GM12878 (cell line): ENCODE data around the gene CENPE. TPM values are rescaled to one million over a fixed set of nuclear protein-coding genes. Genes with fewer than 3 reads are reported as not detected.

Experiments used
- ATAC-seq: fragments of 200-7000 bp; cut with Tn5 transposase; 3 replicates; pipeline ENCODE4 v1.9.1; 2020; ENCODE audit warnings: mild to moderate bottlenecking, moderate library complexity
- BruUV-seq: library from RNA; stranded (reverse); fragments of 400-500 nt; replicated peaks from 2 replicates; lab custom pipeline; 2021; lab: Mats Ljungman, UMichigan
- CTCF ChIA-PET: fragments of 300-600 bp; sonication (Branson Sonifier 250); formaldehyde crosslinking; extraction: SDS; loops from one replicate; lab custom pipeline; 2021; ENCODE audit warnings: inconsistent platforms; lab: Yijun Ruan, JAX
- POLR2A ChIA-PET: fragments of 350-600 bp; formaldehyde crosslinking; extraction: SDS; loops from one replicate; lab custom pipeline; 2021; ENCODE audit warnings: inconsistent platforms; lab: Charles Lee
- RAD21 ChIA-PET: fragments of 300-600 bp; sonication (Branson Sonifier 250); formaldehyde crosslinking; loops from one replicate; lab custom pipeline; 2023; ENCODE audit warnings: antibody characterized with exemption; ENCODE audit not compliant: unreplicated experiment; lab: Charles Lee
- SMC1A ChIA-PET: fragments of 300-600 bp; sonication (Branson Sonifier 250); formaldehyde crosslinking; loops from one replicate; lab custom pipeline; 2023; ENCODE audit not compliant: unreplicated experiment, uncharacterized antibody; lab: Charles Lee
- DNase-seq: peaks from one replicate; pipeline ENCODE4 v3.0.0-alpha.2; 2011; ENCODE audit warnings: low read depth, low spot score
- FAIRE-seq: peaks from 3 replicates; lab custom pipeline; 2011; peaks lifted over from hg19 to GRCh38; lab: Jason Lieb, UNC
- H2AFZ ChIP-seq: 2 replicates; pipeline ENCODE4 v1.6.0; 2011; ENCODE audit warnings: low read depth, low read length, control low read depth; ENCODE audit not compliant: control insufficient read depth
- H3K27ac ChIP-seq: 2 replicates; pipeline ENCODE4 v1.5.1; 2011; ENCODE audit warnings: control low read depth; ENCODE audit not compliant: control insufficient read depth, insufficient read depth
- H3K27me3 ChIP-seq, 2 experiments: replicated peaks in 1 of 2; 2 replicates each; pipeline versions ENCODE4 v1.6.0 to v1.6.1; 2011; ENCODE audit warnings: low read length in 1 of 2; ENCODE audit not compliant: control insufficient read depth in 2 of 2, insufficient read depth in 2 of 2
- H3K36me3 ChIP-seq, 2 experiments: 2 replicates each; pipeline ENCODE4 v1.5.1; 2011; ENCODE audit warnings: low read length in 1 of 2; ENCODE audit not compliant: control insufficient read depth in 2 of 2, insufficient read depth in 2 of 2
- H3K4me1 ChIP-seq: 2 replicates; pipeline ENCODE4 v1.6.1; 2011; ENCODE audit warnings: mild to moderate bottlenecking, low read length, moderate library complexity, mixed read lengths; ENCODE audit not compliant: control insufficient read depth, insufficient read depth
- H3K4me2 ChIP-seq: 2 replicates; pipeline ENCODE4 v1.6.0; 2011; ENCODE audit warnings: control low read depth; ENCODE audit not compliant: control insufficient read depth, insufficient read depth
- H3K4me3 ChIP-seq: fragments of 200-600 bp; sonication (generic); 2 replicates; pipeline ENCODE4 v1.5.1; 2016
- H3K79me2 ChIP-seq: 2 replicates; pipeline ENCODE4 v1.6.0; 2011; ENCODE audit warnings: low read length; ENCODE audit not compliant: control insufficient read depth, insufficient read depth
- H3K9ac ChIP-seq: 2 replicates; pipeline ENCODE4 v1.8.0; 2011; ENCODE audit warnings: low read length, control low read depth, mixed read lengths; ENCODE audit not compliant: control insufficient read depth, insufficient read depth
- H3K9me3 ChIP-seq: replicated peaks from 3 replicates; pipeline ENCODE4 v1.5.1; 2011; ENCODE audit warnings: mild to moderate bottlenecking, low read length; ENCODE audit not compliant: control insufficient read depth, insufficient read depth
- H4K20me1 ChIP-seq: 2 replicates; pipeline ENCODE4 v1.6.0; 2011; ENCODE audit not compliant: control insufficient read depth, insufficient read depth
- EP300 ChIP-seq, 2 experiments: fragments of 150-350 bp in 1 of 2; IDR thresholded peaks; 2 replicates each; pipeline ENCODE4 v1.6.1; 2011 to 2012; ENCODE audit warnings: low read depth in 2 of 2, low read length in 2 of 2, borderline replicate concordance in 1 of 2, improper control_type of control experiment in 1 of 2, inconsistent platforms in 1 of 2; ENCODE audit not compliant: control insufficient read depth in 1 of 2
- EZH2 ChIP-seq: IDR thresholded peaks from 2 replicates; pipeline ENCODE4 v1.6.1; 2012; ENCODE audit warnings: low read depth, mild to moderate bottlenecking, control low read depth, inconsistent platforms, low read length, borderline replicate concordance; ENCODE audit not compliant: control insufficient read depth
- FOXK2 ChIP-seq: fragments of 450-650 bp; IDR thresholded peaks from 2 replicates; pipeline ENCODE4 v1.6.1; 2017; ENCODE audit warnings: mild to moderate bottlenecking, moderate library complexity
- MEF2A ChIP-seq: IDR thresholded peaks from 2 replicates; pipeline ENCODE4 v1.6.1; 2011; ENCODE audit warnings: low read depth, mild to moderate bottlenecking, low read length, moderate library complexity; ENCODE audit not compliant: insufficient read depth
- MXI1 ChIP-seq: fragments of 150-350 bp; IDR thresholded peaks from 2 replicates; pipeline ENCODE4 v1.6.1; 2011; ENCODE audit warnings: low read depth, mild to moderate bottlenecking, inconsistent platforms, low read length, improper control_type of control experiment
- NFIC ChIP-seq: IDR thresholded peaks from 2 replicates; pipeline ENCODE4 v1.6.1; 2012; ENCODE audit warnings: low read depth, mild to moderate bottlenecking, inconsistent platforms, low read length, moderate library complexity
- PBX3 ChIP-seq: IDR thresholded peaks from 2 replicates; pipeline ENCODE4 v1.6.1; 2011; ENCODE audit warnings: mild to moderate bottlenecking, low read depth, low read length, moderate library complexity; ENCODE audit not compliant: insufficient replicate concordance
- POLR2A ChIP-seq: IDR thresholded peaks from 2 replicates; pipeline ENCODE4 v1.6.1; 2011; ENCODE audit warnings: low read depth, mild to moderate bottlenecking, low read length
- PRDM15 ChIP-seq: fragments of 450-650 bp; formaldehyde crosslinking; IDR thresholded peaks from 2 replicates; pipeline ENCODE4 v1.4.0; 2020; ENCODE audit warnings: mild to moderate bottlenecking, moderate library complexity
- RCOR1 ChIP-seq: conservative IDR thresholded peaks from 2 replicates; pipeline ENCODE4 v1.6.1; 2012; ENCODE audit warnings: low read depth, low read length, improper control_type of control experiment
- RELA ChIP-seq: fragments of 450-650 bp; IDR thresholded peaks from 2 replicates; pipeline ENCODE4 v1.8.0; 2014; ENCODE audit warnings: borderline replicate concordance; ENCODE audit not compliant: partially characterized antibody
- RFX5 ChIP-seq: IDR thresholded peaks from 2 replicates; pipeline ENCODE4 v1.6.1; 2011; ENCODE audit warnings: low read depth, low read length, improper control_type of control experiment
- SMC3 ChIP-seq: IDR thresholded peaks from 2 replicates; pipeline ENCODE4 v1.6.1; 2011; ENCODE audit warnings: low read length, improper control_type of control experiment, borderline replicate concordance
- SUPT20H ChIP-seq: IDR thresholded peaks from 2 replicates; pipeline ENCODE4 v1.6.1; 2011; ENCODE audit warnings: low read depth, mild to moderate bottlenecking, low read length, moderate library complexity, borderline replicate concordance; ENCODE audit not compliant: control insufficient read depth
- TAF1 ChIP-seq: IDR thresholded peaks from 2 replicates; pipeline ENCODE4 v1.6.1; 2011; ENCODE audit warnings: mild to moderate bottlenecking, low read depth, low read length, borderline replicate concordance
- TCF7 ChIP-seq: IDR thresholded peaks from 2 replicates; pipeline ENCODE4 v1.6.1; 2014; ENCODE audit warnings: antibody characterized with exemption, borderline replicate concordance
- ZBTB33 ChIP-seq: fragments of 450-650 bp; IDR thresholded peaks from 2 replicates; pipeline ENCODE4 v1.6.1; 2017; ENCODE audit warnings: mild to moderate bottlenecking
- in situ Hi-C: fragments of 300-500 bp; cut with MboI; formaldehyde crosslinking; loops from 9 replicates; pipeline ENCODE4 v1.14.3; 2018; ENCODE audit warnings: mixed read lengths
- intact Hi-C: fragments of 100-400 bp; cut with micrococcal nuclease; formaldehyde crosslinking; loops from one replicate; pipeline ENCODE4 v1.14.2; 2022; ENCODE audit not compliant: unreplicated experiment
- polyA plus RNA-seq, 11 experiments: library from polyadenylated mRNA; depleted of rRNA in 4 of 11; unstranded in 6 of 11; stranded (reverse) in 5 of 11; fragments of >200 nt; fragmentation: Nextera tagmentation in 4 of 11; fragmentation: Illumina TruSeq in 1 of 11; extraction: Ambion mirVana in 4 of 11; extraction: Trizol in 1 of 11; gene quantifications; 1 replicate in 1 of 11; 2 replicates in 10 of 11; pipeline versions ENCODE4 v1.2.1 to v1.2.3, GENCODE V29; 2011 to 2016; ENCODE audit warnings: inconsistent platforms in 2 of 11, missing spikeins in 2 of 11, low read depth in 1 of 11
- total RNA-seq, 4 experiments: library from RNA; depleted of rRNA in 3 of 4; stranded (reverse); fragments of >200 nt in 3 of 4; fragmentation: Illumina TruSeq in 1 of 4; extraction: Trizol in 1 of 4; gene quantifications; 2 replicates each; pipeline versions ENCODE4 v1.2.1 to v1.2.3, GENCODE V29; 2013 to 2021

The CENPE gene
- total and polyA plus RNA-seq, 10 of the 15 experiments (the other 5 are each of a cell fraction or from before 2014, with no cell fraction given) = 10.2 to 53.6 (median 25.2) TPM

- TF ChIP-seq PBX3 = no peak
- TF ChIP-seq POLR2A = no peak
Measured at GRCh38 chr4:103193457-103193856, 4.7 kb downstream of the CENPE start (continued).

GRCh38 chr4:103171006-103171405, 27.1 kb downstream of the CENPE start:
- ATAC-seq (no peak), DNase-seq (no peak), FAIRE-seq (no peak)
- POLR2A ChIA-PET = no interaction called here
- Histone ChIP-seq H3K9ac (no peak overlapping the region), H3K79me2 (no peaks in the 10 kb centered on the region), H3K27ac (no peak overlapping the region), H3K4me2 (no peak overlapping the region), H3K4me3 (no peak overlapping the region), H4K20me1 (no peaks in the 10 kb centered on the region), H3K9me3 (peaks cover 8% of the 10 kb centered on the region; the same call in 2 of the 3 replicates), H2AFZ (no peak overlapping the region; the same call in 1 of the 2 replicates), H3K4me1 (no peaks in the 10 kb centered on the region), H3K27me3 (no peaks in the 10 kb centered on the region), H3K36me3 (peaks cover 11 to 16% of the 10 kb centered on the region in 2 experiments)
- RAD21 ChIA-PET = no interaction called here
- SMC1A ChIA-PET = interaction anchor here (0.7 kb wide), 1 partner anchor 17 kb away, joined by 4 read pairs; no protein-coding TSS in a partner anchor
- no TSS peak for BruUV-seq
- intact Hi-C loops = no loop called here
- in situ Hi-C loops = no loop called here
- CTCF ChIA-PET = interaction anchor here (1.5 kb wide), 1 partner anchor 13 kb away, joined by 4 read pairs; no protein-coding TSS in a partner anchor
- no peak for TF ChIP-seq TAF1
- no peak for TF ChIP-seq SMC3
- no peak for TF ChIP-seq TCF7
- TF ChIP-seq MEF2A = no peak
- no peak for TF ChIP-seq FOXK2
- TF ChIP-seq PRDM15 (CRISPR knock-in tag) = no peak
- TF ChIP-seq EZH2 = no peak
- no peak for TF ChIP-seq SUPT20H
- TF ChIP-seq ZBTB33 = no peak
- TF ChIP-seq RCOR1 = no peak
- TF ChIP-seq RFX5 = no peak
- no peak for TF ChIP-seq EP300 (IDR thresholded peaks at IDR 0.05; ENCODE audit: borderline replicate concordance in 1 of 2, control insufficient read depth in 1 of 2, low read depth in 2 of 2, low read length in 2 of 2)
- TF ChIP-seq NFIC = no peak
- TF ChIP-seq RELA = no peak
- no peak for TF ChIP-seq MXI1
